Epithelial cell of prostate (primary cell): ENCODE results near the gene COL6A3.
"Not testable (repeated sequence)": the region's sequence is repeated elsewhere in the genome, so short reads cannot be mapped to it uniquely, and the experiment has no call there.

Source experiments
- DNase-seq: peaks from one replicate; pipeline ENCODE4 v3.0.0-alpha.2; 2011; ENCODE audit warnings: low read depth, low spot score
- H3K27ac ChIP-seq: fragments of 450-650 bp; 2 replicates; pipeline ENCODE4 v1.5.1; 2017; ENCODE audit warnings: mild to moderate bottlenecking

COL6A3 gene

DNA sequence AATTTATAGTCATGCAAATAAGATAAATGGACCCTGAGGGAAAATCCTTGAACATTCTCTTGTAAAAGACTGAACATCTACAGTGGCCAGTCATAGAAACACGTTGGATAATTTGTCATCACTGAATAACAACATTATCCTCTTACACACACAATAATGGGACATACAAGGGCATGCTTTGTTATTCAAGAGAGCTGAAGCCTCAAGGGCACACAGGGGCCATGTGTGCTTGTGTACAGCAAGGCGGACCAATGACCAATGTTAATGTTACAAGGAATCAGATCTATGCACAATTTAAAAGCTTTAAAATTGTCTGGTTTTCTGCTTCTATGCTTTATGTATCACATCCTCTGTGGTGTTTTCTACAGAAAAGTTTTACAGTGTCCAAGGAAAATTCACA, 23.7 kb downstream of the COL6A3 start:
- H3K27ac ChIP-seq: no peak overlapping the region

DNA sequence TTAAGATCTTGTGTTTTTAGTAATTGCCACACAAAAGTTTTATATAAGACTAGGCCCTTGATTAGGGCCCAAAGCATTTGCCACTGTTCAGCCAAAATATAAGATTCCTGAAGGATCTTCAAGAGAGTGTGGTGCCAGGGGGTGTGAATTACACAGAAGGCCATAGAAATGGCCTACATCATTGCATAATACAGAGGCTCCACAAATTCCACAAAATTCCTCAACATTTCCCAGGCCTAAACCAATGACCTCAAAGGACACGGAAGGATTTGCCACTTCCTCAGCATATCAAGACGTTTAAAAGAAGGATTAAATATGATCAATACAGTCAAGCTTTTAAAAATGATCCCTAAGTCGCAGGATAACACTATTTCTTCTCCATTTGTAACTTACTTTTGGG, 24.1 kb downstream of the COL6A3 start:
- H3K27ac ChIP-seq: no peak overlapping the region
- no peak for DNase-seq

More for the DNA sequence above, 23.7 kb downstream of the COL6A3 start:
- DNase-seq: no peak

DNA sequence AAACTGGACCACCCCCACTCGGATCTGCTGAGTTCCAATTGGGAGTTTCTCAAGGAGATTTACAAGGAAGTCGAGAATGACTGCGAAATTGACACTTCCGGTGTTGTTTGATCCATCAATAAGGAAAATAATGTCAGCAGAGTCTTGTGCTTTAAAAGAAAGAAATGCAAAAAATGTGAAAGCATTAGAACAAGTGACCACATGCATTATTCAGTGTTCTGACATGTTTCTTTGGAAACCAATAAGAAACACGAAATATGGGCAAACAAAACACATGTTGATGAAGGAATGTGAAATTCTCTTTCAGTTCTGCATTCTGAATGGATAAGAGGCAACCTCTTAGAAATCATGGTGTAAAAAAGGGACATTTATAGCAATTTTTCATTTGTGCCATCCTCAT, 25.9 kb downstream of the COL6A3 start:
- no peak for DNase-seq
- no peak overlapping the region for H3K27ac ChIP-seq

DNA sequence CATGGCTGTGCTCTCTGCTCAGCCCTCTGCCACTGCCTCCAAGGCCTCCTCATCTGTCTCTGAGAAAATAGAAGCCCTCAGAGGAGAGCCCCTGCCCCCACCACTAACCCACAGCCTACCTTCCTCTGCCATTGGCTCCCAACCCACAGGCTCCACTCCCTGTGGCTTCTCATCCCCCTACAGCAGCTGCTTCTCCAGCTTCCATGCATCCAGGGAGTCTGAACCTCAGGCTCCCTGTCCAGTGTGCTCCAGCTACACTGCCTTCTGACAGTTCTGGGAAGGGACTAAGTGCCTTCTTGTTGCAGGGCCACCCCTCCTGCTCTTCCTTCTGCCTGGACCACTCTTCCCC, 29.3 kb downstream of the COL6A3 start:
- no peak overlapping the region for H3K27ac ChIP-seq
- DNase-seq: no peak

DNA sequence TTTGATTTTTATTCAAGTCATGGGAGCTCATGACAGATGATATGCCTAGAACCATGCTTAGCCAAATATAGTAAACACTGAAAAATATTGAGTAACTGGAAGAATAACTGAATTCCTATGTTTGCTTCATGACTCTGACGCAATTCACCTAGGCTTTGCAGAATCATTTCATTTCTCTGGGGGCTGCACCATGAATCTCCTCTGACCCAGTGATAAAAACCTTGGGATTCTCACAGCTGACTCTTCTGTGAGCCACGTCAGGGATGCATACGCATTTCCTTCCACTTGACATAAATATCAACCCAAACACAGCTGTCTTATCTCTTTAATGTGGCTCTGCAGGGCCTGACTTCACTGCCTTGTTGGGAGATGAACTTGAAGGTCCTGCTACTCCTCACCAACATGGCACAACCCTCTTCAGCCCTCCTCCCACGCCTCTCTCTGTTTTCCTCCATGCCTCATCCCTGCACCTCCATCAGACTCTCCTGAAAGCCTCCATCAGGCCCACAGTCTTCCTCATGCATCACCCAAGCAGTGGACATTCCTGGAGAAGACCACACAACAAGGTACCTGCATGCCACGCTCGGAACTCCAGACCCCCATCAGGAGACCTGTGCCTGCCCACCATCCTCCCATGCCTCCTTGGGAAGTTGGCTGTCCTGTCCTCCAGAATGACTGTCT, 29.8 kb downstream of the COL6A3 start:
- no peak for DNase-seq
- no peak overlapping the region for H3K27ac ChIP-seq

DNA sequence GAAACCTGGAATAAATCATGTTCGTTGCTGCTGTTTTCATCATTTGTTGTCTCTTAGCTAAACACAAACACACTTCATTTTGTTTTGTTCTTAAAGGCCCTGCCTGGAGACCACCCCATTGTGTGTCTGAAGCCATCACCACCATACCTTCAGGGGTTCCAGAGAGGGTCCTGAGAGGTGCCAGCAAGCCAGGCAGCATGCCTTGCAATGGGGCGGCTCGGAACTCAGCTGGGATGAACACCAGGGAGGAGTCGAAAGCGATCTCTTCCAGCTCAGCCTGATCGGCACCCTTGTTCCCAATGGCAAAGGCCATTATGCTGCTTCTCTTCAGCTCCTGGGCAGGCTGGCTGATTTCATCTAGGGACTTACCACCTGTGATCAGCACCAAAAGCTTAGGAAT, 33.2 kb downstream of the COL6A3 start:
- no peak overlapping the region for H3K27ac ChIP-seq
- DNase-seq: no peak

DNA sequence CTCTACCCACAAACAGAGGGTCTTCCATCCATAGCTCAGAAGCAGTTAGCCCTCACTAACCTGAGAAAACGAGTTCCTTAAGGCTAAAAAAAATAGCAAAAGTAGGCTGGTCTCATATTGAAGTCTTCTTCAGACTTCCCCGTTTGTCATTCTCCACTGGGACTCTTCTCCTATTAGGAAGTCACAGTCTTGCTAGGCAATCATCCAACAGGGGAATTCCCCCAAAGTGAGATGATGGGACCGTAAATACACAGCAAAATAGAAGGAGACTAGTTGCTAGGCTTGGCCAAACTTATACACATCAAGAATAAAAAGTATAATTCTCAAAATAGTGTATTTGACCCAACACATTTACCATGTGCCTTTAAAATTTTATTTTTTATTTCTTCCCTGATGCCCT, 34.3 kb downstream of the COL6A3 start:
- no peak for DNase-seq
- H3K27ac ChIP-seq: no peak overlapping the region

DNA sequence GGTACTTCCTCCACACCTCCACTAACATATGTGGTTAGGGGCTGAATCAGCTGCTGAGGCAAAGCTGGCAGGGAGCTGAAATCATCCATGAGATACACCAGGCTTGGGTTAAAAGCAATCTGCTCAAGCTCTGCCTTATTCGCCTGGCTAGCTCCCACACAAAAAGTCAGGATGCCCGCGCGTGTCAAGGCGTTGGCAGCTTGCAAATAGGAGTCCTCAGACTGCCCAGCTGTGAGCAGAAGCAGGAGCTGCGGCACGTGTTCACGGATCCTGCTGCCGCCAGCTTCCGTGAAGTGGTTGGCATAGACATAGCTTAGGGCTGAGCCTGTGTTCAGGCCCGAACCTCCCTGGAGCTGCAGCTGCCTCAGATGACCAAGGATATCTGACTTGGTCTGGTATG, 35.3 kb downstream of the COL6A3 start:
- DNase-seq: no peak
- H3K27ac ChIP-seq: no peak overlapping the region

DNA sequence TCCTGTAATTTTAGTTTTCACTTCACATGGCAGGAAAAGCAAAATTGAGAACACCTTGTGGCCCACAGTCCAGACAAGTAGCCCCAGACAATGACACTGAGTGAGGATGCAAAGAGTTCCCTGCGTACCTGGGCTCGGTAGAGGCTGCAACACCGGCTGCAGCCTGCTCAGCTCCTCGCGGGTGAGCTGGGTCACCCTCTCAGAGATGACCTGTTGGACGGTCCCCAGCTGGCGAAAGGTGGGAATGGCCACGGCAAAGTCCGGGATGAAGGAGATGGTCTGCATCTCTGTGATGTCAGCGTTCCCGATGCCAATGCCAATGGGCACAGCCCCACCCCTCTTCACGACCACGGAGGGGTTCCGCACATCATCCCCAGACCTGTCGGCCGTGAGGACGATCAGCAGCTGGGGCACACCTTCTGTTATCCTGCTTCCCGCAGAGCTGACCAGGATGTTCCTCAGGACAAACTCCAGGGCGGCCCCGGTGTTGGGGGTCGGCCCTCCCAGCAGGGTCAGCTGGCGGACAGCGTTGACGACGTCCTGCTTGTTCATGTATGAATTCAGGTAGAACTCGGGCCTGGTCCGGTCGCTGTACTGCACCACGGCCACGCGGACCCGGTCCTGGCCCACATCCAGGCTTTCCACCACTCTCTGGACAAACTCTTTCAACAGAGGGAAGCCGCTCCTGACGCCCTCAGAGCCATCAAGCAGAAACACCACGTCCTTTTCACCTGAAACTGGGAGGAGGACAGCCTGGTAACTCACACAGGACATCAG, 39.5 kb downstream of the COL6A3 start:
- no peak overlapping the region for H3K27ac ChIP-seq
- no peak for DNase-seq

DNA sequence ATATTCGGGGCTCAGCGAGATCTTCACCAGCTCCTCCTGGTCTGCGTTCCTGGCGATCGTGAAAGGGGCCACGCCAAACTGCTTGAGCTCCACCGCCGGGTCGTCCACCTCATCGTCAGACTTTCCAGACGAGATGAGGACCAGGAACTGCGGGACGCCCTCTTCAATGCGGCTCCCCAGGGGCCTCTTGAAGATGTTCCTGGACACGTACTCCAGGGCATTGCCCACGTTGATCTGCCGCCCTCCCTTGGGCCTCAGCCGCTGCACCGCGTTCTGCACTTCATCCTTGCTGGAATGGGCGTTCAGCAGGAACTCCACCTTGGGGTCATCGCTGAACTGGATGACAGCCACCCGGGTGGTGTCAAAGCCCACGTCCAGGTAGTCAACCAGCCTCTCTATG, 42.1 kb downstream of the COL6A3 start:
- no peak overlapping the region for H3K27ac ChIP-seq
- no peak for DNase-seq

DNA sequence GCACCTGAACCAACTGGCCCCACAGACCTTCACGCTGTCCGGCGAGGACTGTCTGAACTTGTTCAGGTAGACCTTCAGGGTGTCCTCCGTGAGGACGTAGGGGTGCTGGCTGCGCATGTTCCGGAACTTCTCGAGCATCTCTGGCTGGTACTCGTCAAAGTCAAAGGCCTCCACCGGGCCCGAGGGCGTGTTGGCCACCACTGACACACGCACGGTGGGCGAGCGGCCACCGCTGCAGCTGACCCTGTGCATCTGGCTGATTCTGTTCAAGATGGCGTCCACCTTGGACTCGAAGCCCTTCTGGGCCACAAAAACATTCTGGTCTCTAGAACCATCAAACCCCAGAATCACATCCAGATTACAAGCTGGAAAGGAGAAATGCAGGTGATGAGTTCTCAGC, 48.3 kb downstream of the COL6A3 start:
- DNase-seq: no peak
- H3K27ac ChIP-seq: no peak overlapping the region

DNA sequence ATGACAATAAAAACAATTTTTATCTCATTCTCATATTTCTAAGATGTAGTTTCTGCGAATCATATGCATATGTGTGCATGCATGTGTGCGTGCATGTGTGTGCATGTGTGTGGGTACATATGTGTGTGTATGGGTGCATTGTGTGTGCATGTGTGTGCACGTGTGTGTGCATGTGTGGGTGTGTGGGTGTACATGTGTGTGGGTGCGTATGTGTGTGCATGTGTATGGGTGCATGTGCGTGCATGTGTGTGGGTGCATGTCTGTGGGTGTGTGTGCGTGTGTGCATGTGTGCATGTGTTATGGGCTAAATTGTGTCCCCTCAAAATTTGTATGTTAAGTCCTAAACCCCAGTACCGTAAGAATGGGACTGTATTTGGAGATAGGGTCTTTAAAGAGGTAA, 49.3 kb downstream of the COL6A3 start:
- DNase-seq: no peak
- H3K27ac ChIP-seq: no peak overlapping the region

DNA sequence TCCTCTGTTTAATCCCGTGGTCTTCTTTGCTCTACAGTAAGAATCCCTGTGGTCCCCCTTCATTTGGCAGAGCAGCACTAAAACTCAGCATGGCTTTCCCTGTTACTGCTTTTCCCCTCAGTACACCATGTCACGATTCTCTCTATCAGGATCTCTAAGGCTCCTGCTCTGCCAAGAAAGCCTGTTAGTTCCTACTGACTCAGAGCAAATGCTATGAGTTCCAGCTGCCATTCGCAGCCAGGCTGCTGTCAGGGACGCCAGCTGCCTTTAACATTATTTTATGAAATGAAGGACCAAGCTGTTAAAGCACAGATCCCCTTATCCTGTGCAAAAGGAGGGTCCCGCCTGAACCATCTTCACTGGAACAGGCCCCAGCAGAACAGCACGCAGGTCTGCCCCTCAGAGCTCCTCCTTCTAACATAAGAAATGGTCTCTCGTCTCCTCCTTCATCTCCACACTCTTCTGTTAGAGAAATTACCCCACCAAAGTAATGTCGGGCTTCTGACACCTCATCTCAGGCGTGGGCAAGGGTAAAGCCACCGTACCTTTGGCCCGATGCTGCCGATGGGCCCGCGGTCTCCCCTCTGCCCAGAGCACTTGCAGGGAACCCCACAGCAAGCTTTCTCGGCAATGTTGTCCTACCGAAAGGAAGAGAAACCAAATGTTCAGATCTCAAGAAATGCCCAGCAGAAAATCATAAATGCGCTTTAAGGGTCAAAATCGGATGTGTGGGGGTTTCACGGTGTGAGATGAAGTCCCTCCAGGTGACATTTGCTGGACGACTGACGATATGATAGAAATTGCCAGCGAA, 52.6 kb downstream of the COL6A3 start:
- DNase-seq: no peak
- no peak overlapping the region for H3K27ac ChIP-seq

DNA sequence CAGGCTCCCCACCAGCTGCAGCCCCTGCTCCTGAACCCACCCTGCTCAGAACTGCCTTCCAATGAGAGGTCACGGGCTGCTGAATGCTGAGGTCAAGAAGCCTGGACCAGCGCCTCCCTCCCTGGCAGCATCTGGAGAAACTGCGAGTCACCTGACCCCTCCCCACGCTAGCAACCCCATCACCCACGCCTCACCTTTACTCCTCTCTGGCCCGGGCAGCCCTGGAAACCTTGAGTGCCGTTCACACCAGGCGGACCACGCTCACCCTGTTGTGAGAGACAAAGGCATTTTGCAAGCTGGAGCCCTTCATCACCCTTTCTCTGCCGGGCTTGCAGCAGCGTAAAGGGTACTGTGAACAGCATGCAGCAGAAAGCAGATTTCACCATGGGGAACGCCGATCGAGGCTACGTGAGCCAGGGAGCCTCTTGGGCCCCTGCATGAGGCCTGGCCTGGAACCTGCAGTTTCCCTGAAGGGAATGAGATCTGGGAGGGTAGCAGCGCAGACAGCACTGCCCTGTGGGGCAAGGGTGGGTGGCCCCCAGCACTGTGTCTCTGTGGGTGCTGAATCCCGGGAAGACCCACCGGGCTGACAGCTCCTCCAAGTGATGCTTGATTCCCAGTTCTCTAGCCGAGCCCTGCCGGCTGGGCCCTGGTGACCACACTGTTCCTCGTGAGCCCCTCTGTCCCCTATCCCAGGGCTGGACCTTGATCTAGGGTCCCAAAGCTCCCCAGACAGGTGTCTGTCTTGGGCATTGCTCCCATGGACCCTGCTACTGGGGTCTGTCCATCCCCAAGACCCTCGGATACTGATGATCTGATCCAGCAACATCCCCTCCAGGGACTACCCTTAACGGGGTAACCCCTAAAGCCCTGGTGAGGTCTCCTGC, 53.8 kb downstream of the COL6A3 start:
- H3K27ac ChIP-seq: no peak overlapping the region
- DNase-seq: no peak

DNA sequence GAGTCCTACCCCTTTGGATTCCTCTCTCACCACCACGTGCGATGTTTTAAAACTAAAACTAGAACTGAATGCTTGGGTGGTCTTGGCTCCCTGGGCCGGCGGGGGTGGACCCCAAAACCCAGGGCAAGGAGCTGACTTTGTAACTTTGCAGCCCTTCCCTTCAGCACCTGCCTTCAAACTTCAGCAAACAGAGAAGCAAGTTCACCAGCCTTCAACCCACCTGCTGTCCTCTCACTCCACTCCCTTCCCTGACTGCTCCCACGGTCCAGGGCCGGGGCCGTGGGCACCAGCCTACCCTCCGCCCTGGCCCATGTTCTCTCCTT, 54.5 kb downstream of the COL6A3 start:
- DNase-seq: no peak
- no peak overlapping the region for H3K27ac ChIP-seq

DNA sequence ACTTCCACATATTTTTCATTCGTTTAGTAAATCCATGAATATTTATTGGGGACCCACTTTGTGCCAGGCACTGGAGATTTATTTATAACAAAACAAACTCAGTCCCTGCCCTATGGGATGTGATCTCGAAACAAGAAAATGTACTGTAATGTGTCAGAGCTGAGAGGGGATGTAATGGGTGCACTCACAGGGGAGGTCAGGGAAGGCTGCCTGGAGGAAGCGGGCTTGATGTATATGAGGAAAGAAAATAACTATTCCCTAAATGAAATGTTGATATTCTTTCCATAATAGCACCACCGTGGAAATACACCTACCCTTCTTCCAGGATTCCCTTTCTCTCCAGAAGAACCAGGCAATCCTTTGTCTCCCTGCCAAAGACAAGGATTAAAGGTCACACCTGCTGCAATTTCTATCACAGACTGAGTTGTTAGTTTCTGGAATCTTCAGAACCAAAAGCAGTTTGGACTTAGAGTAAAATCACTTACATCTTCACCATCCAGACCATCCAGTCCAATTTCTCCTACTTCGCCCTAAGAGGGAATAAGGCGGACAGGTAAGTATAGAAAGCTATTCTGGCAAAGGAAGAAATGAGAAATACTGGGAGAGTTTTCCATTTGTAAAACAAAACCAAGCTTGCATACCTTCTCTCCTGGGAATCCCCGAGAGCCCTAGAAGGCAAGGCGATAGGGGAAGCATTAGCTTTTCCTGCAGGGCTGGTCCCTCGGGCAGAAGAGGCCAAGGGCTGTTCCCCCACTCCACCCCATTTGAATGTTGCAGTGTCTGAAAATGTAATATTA, 55.0 kb downstream of the COL6A3 start:
- H3K27ac ChIP-seq: no peak overlapping the region
- no peak for DNase-seq

DNA sequence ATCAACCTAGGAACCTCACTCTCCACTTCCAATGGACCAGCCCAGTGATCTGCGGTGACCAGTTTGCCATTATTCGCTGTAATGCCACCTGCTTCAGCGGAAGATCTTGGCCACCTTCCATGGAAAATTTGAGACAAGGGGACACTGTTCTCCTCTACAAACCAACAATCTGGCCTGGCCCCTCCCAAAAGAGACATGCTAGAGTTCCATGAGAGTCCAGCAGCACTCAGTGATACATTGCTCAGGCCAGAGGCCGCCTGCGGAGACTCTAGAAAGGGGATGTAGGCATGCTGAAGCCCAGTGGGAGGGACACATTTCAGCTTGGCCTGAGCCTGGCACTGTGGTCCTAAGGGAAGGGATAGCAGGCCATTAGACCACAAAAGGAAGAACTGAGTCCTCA, 58.3 kb downstream of the COL6A3 start:
- no peak for DNase-seq
- no peak overlapping the region for H3K27ac ChIP-seq

DNA sequence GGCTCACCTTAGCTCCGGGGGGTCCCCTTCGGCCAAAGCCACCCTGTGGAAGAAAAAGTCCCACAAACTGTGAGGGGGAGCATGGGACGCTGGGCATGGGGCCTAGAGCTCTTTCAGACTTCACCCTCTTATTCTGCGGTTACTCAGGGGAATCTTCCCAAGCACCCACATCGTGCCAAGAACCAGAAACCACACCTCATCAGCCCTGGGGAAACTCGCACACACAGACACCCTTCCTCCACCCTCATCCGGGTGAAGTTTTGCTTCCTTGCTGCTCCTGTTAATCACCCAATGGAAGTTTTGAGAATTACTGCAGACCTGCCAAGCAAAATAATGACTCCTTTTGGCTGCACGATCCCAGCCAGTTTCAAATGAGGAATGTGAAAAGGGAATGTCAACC, 59.1 kb downstream of the COL6A3 start:
- no peak overlapping the region for H3K27ac ChIP-seq
- peak; percentile 41 for DNase-seq

DNA sequence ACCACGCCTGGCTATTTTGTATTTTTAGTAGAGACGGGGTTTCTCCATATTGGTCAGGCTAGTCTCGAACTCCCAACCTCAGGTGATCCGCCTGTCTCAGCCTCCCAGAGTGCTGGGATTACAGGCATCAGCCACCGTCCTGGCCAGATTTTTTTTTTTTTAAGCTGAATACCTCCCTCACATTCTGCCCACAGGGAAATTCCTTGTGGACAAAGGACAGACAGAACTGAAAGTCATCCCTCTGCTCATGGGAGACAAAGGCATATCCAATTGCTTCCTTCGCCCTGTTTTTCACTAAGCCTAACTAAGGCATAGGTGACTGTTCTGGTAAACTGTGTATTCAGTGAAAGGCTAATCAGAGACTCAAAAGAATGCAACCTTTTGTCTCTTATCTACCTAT, 59.8 kb downstream of the COL6A3 start:
- H3K27ac ChIP-seq, DNase-seq: not testable (repeated sequence)

DNA sequence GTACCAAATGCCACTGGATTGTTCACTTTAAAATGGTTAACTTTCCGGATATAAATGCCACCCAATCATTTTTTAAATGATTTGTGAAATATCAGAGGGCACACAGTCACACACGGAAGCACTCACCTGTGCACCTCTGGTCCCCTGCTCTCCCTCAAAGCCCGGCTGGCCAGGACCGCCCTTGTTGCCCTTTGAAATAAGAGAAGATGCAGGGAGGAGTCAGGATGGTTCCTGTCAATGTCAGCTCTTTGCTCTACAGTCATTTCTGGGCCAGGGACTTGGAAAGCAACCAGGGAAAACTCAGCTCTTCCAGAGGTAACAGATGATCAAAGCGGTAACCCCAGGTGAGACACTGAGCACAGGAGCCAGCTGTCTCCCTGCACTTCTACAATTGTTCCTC, 60.7 kb downstream of the COL6A3 start:
- no peak for DNase-seq
- H3K27ac ChIP-seq: no peak overlapping the region
